22Rv1 (cell line): ENCODE data around the gene IL15.

Source experiments
- ZFX ChIP-seq: fragments of 450-650 bp; IDR thresholded peaks from 2 replicates; pipeline ENCODE4 v1.6.1; 2017; ENCODE audit warnings: antibody characterized with exemption, borderline replicate concordance
- TF ChIP-seq, protein P1 (sequence below): fragments of 450-650 bp; IDR thresholded peaks from 2 replicates; pipeline ENCODE4 v1.5.1; 2017; ENCODE audit warnings: mild to moderate bottlenecking

- TF ChIP-seq, protein P1, sequence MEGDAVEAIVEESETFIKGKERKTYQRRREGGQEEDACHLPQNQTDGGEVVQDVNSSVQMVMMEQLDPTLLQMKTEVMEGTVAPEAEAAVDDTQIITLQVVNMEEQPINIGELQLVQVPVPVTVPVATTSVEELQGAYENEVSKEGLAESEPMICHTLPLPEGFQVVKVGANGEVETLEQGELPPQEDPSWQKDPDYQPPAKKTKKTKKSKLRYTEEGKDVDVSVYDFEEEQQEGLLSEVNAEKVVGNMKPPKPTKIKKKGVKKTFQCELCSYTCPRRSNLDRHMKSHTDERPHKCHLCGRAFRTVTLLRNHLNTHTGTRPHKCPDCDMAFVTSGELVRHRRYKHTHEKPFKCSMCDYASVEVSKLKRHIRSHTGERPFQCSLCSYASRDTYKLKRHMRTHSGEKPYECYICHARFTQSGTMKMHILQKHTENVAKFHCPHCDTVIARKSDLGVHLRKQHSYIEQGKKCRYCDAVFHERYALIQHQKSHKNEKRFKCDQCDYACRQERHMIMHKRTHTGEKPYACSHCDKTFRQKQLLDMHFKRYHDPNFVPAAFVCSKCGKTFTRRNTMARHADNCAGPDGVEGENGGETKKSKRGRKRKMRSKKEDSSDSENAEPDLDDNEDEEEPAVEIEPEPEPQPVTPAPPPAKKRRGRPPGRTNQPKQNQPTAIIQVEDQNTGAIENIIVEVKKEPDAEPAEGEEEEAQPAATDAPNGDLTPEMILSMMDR = no peak
- no peak for TF ChIP-seq ZFX
Observed at GRCh38 chr4:141652161-141652778, 15.9 kb downstream of the IL15 start.
